ENCODE results near the gene SPOCK1. TPM values are rescaled to one million over a fixed set of nuclear protein-coding genes. Genes with fewer than 3 reads are reported as not detected.

The SPOCK1 gene
- total RNA-seq, 1 experiment from 2014 or later: 4.0 TPM

DNA sequence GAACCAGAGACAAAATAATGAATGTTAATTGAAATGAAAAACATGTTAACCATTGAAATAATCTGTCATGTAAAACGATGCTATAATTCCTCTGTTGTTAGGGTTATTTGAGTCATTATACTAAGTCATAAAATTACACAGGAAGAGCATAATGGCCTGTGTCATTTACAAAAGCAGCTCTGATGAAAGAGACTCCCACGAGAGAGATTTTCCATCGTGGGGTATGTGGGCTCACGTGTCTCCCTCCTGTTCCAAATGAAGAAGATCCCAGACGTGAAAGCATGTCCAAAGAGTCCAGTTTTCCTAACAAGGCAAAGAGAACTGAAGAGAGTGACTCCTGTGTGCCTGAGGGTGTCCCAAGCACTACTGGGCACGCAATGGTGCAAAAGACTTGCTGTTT, 379.8 kb downstream of the SPOCK1 start:
- no TSS peak for BruUV-seq (replicated peaks)
- no peak for DNase-seq (ENCODE audit: low spot score)
- H3K36me3 ChIP-seq (ENCODE audit: insufficient read depth, low read length, poor library complexity, severe bottlenecking): no peaks in the 10 kb centered on the region
- TF ChIP-seq EZH2 (IDR thresholded peaks at IDR 0.05; ENCODE audit: borderline replicate concordance, low read depth, low read length, poor library complexity, severe bottlenecking): no peak
- TF ChIP-seq, protein P1, sequence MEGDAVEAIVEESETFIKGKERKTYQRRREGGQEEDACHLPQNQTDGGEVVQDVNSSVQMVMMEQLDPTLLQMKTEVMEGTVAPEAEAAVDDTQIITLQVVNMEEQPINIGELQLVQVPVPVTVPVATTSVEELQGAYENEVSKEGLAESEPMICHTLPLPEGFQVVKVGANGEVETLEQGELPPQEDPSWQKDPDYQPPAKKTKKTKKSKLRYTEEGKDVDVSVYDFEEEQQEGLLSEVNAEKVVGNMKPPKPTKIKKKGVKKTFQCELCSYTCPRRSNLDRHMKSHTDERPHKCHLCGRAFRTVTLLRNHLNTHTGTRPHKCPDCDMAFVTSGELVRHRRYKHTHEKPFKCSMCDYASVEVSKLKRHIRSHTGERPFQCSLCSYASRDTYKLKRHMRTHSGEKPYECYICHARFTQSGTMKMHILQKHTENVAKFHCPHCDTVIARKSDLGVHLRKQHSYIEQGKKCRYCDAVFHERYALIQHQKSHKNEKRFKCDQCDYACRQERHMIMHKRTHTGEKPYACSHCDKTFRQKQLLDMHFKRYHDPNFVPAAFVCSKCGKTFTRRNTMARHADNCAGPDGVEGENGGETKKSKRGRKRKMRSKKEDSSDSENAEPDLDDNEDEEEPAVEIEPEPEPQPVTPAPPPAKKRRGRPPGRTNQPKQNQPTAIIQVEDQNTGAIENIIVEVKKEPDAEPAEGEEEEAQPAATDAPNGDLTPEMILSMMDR (conservative IDR thresholded peaks at IDR 0.05; ENCODE audit: low read depth, low read length): no peak
- intact Hi-C loops (cut with micrococcal nuclease; ENCODE audit: unreplicated experiment): no loop called here
- ChIA-PET CTCF (no interaction called here), POLR2A (ENCODE audit: low non-redundant PET) (no interaction called here)
- no peak overlapping the region for H3K27ac ChIP-seq (ENCODE audit: low read depth, low read length, poor library complexity, severe bottlenecking)
- H3K27me3 ChIP-seq (replicated peaks; ENCODE audit: insufficient read depth, low read depth, low read length, poor library complexity): no peaks in the 10 kb centered on the region
- no peak overlapping the region for H3K4me3 ChIP-seq (ENCODE audit: low read depth, low read length, poor library complexity, severe bottlenecking)
- H3K4me1 ChIP-seq (ENCODE audit: insufficient read depth, low read length, poor library complexity, severe bottlenecking): peaks cover 8% of the 10 kb centered on the region
- no peaks in the 10 kb centered on the region for H3K9me3 ChIP-seq (ENCODE audit: low read depth, low read length, poor library complexity, severe bottlenecking)

DNA sequence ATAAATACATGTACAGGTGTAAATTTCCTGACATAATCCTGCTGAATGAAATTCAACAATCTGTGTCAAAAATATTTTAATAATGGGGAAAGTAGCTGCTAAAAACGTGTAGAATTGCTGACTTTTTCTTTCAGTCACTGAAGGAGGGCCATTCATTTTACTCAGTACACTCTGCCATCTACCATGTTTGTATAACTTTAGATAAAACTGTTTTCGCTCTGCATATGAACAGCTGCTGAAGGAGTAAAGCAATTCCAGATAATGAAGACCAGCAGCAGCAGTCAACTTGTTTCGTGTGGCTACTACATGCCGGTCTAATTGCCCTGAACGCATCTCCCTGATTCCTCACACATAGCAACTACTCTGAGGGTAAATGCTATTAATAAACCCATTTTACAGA, 380.5 kb downstream of the SPOCK1 start:
- intact Hi-C loops (cut with micrococcal nuclease; ENCODE audit: unreplicated experiment): no loop called here
- TF ChIP-seq EZH2 (IDR thresholded peaks at IDR 0.05; ENCODE audit: borderline replicate concordance, low read depth, low read length, poor library complexity, severe bottlenecking): no peak
- TF ChIP-seq, protein P1 (conservative IDR thresholded peaks at IDR 0.05; ENCODE audit: low read depth, low read length): no peak
- Histone ChIP-seq H3K4me3 (ENCODE audit: low read depth, low read length, poor library complexity, severe bottlenecking) (no peak overlapping the region), H3K4me1 (ENCODE audit: insufficient read depth, low read length, poor library complexity, severe bottlenecking) (peaks cover 8% of the 10 kb centered on the region), H3K9me3 (ENCODE audit: low read depth, low read length, poor library complexity, severe bottlenecking) (no peaks in the 10 kb centered on the region), H3K27me3 (replicated peaks; ENCODE audit: insufficient read depth, low read depth, low read length, poor library complexity) (no peaks in the 10 kb centered on the region), H3K36me3 (ENCODE audit: insufficient read depth, low read length, poor library complexity, severe bottlenecking) (no peaks in the 10 kb centered on the region), H3K27ac (ENCODE audit: low read depth, low read length, poor library complexity, severe bottlenecking) (no peak overlapping the region)
- BruUV-seq (replicated peaks): no TSS peak
- DNase-seq (ENCODE audit: low spot score): no peak
- ChIA-PET POLR2A (ENCODE audit: low non-redundant PET) (no interaction called here), CTCF (no interaction called here)

- no peaks in the 10 kb centered on the region for H3K9me3 ChIP-seq (ENCODE audit: low read depth, low read length, poor library complexity, severe bottlenecking)
- H3K4me1 ChIP-seq (ENCODE audit: insufficient read depth, low read length, poor library complexity, severe bottlenecking): peaks cover 8% of the 10 kb centered on the region
- no peak for DNase-seq (ENCODE audit: low spot score)
- H3K36me3 ChIP-seq (ENCODE audit: insufficient read depth, low read length, poor library complexity, severe bottlenecking): no peaks in the 10 kb centered on the region
- no peaks in the 10 kb centered on the region for H3K27me3 ChIP-seq (replicated peaks; ENCODE audit: insufficient read depth, low read depth, low read length, poor library complexity)
- H3K27ac ChIP-seq (ENCODE audit: low read depth, low read length, poor library complexity, severe bottlenecking): no peak overlapping the region
- H3K4me3 ChIP-seq (ENCODE audit: low read depth, low read length, poor library complexity, severe bottlenecking): no peak overlapping the region
- no TSS peak for BruUV-seq (replicated peaks)
- TF ChIP-seq EZH2 (IDR thresholded peaks at IDR 0.05; ENCODE audit: borderline replicate concordance, low read depth, low read length, poor library complexity, severe bottlenecking): no peak
- TF ChIP-seq, protein P1 (conservative IDR thresholded peaks at IDR 0.05; ENCODE audit: low read depth, low read length): no peak
- CTCF ChIA-PET: no interaction called here
- intact Hi-C loops (cut with micrococcal nuclease; ENCODE audit: unreplicated experiment): no loop called here
- POLR2A ChIA-PET (ENCODE audit: low non-redundant PET): no interaction called here
Observed at GRCh38 chr5:137115152-137115551, 384.0 kb downstream of the SPOCK1 start.

Measured in A673 (cell line).